ENCODE data around the gene CR1L.
"Not testable (repeated sequence)": the region's sequence is repeated elsewhere in the genome, so short reads cannot be mapped to it uniquely, and the experiment has no call there.

CR1L gene

GRCh38 chr1:207644852-207645634 is at the start of gene CR1L:
Gene CR1L, plus strand, starts transcription at chr1:207645133. Its CDS starts 101 bp downstream, at chr1:207645234.
- no peak for DNase-seq

GRCh38 chr1:207603777-207604176 is 41.2 kb upstream of the CR1L start:
- DNase-seq, result no peak

GRCh38 chr1:207605444-207606361 is 39.2 kb upstream of the CR1L start:
- DNase-seq, result no peak

GRCh38 chr1:207606362-207606755 is 38.6 kb upstream of the CR1L start:
- no peak for DNase-seq

- no peak for DNase-seq
Measured at GRCh38 chr1:207612762-207613161, 32.2 kb upstream of the CR1L start.

- peak; percentile 8 for DNase-seq
Measured at GRCh38 chr1:207619871-207620542, 24.9 kb upstream of the CR1L start.

GRCh38 chr1:207620543-207620893 is 24.4 kb upstream of the CR1L start:
- DNase-seq, result no peak

- DNase-seq, result not testable (repeated sequence)
Measured at GRCh38 chr1:207625504-207626071, 19.3 kb upstream of the CR1L start.

GRCh38 chr1:207626972-207627337 is 18.0 kb upstream of the CR1L start:
- no peak for DNase-seq

GRCh38 chr1:207627496-207627895 is 17.4 kb upstream of the CR1L start:
- DNase-seq, result no peak

- no peak for DNase-seq
Measured at GRCh38 chr1:207628776-207629175, 16.2 kb upstream of the CR1L start.

GRCh38 chr1:207631137-207631536 is 13.8 kb upstream of the CR1L start:
- no peak for DNase-seq

- no peak for DNase-seq
Measured at GRCh38 chr1:207633226-207633625, 11.7 kb upstream of the CR1L start.

- DNase-seq, result not testable (repeated sequence)
Measured at GRCh38 chr1:207633699-207634289, 11.1 kb upstream of the CR1L start.

- DNase-seq, result not testable (repeated sequence)
Measured at GRCh38 chr1:207634293-207634692, 10.6 kb upstream of the CR1L start.

- not testable (repeated sequence) for DNase-seq
Measured at GRCh38 chr1:207635569-207636186, 9.3 kb upstream of the CR1L start.

- not testable (repeated sequence) for DNase-seq
Measured at GRCh38 chr1:207638487-207639145, 6.3 kb upstream of the CR1L start.

GRCh38 chr1:207639362-207639761 is 5.6 kb upstream of the CR1L start:
- DNase-seq, result not testable (repeated sequence)

GRCh38 chr1:207644166-207644851 is 624 bp upstream of the CR1L start:
- DNase-seq, result no peak

GRCh38 chr1:207645635-207646081 is 725 bp downstream of the CR1L start:
- DNase-seq, result no peak

- no peak for DNase-seq
Measured at GRCh38 chr1:207646171-207646570, 1.2 kb downstream of the CR1L start.

Data from NCI-H2171 (cell line).